SKM-1 (cell line): Measurements from ENCODE around the gene TARBP2.
"Not testable (repeated sequence)": the region's sequence is repeated elsewhere in the genome, so short reads cannot be mapped to it uniquely, and the experiment has no call there.

ENCODE experiments used
- DNase-seq: peaks from one replicate; lab custom pipeline; 2025; ENCODE audit not compliant: unreplicated experiment; lab: John Stamatoyannopoulos, UW

The TARBP2 gene

DNA sequence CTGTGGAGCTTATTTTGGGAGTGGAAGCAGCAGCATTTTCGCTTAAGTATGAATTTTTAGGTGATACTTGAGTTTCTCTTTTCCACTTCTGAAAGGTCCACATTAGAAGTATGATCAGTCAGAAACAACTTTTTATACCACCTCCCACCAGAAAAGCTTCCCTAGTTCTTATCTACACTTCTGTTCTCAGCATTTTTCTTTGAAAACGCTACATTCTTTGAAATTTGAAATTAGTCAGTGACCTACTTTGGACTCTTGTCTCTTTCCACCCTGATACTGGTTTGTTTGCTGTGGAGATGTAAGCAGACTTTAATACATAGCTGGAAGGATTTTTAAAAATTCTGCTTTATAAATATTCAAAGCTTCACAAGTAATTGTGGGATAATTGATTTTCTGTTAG lies 27.0 kb upstream of the TARBP2 start:
- no peak for DNase-seq

DNA sequence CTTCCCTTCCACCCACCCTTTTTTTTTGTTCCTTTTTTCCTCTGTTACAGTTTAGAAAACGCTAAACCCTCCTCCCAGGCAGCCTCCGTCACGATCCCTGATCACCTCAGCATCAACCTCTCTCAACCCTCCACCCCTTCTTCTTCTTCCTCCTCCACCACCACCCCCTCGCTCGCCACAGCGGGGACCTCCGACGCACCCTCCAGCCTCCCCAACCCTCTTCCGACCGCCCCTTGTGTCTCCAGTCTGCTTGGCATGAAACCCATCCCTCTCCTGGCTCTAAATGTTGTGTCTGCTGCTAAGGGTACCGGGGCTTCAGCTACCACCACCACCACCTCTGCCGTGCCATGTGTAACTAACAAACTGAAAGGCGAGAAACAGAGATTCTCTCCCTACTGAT lies 26.3 kb upstream of the TARBP2 start:
- no peak for DNase-seq

DNA sequence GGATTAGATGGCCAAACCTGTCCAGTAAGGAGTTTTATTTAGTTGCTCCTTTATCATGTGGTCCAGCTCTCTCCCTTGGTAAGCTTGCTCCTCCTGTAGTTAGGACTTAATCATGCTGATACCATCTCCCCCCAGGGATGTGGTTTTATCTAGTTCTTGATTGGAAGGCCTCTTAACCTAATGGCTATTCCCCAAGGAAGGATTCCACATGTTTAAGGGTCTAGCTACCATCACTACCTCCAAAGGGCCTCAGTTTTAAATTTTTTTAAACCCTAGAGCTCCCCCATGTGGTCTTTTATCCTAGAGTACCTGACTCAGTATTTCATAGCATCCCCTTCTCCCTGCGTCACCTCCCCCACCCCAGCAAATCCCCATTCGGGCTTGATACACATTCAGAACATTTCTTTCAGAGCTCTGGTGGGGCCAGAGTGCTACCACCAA lies 24.3 kb upstream of the TARBP2 start:
- no peak for DNase-seq

DNA sequence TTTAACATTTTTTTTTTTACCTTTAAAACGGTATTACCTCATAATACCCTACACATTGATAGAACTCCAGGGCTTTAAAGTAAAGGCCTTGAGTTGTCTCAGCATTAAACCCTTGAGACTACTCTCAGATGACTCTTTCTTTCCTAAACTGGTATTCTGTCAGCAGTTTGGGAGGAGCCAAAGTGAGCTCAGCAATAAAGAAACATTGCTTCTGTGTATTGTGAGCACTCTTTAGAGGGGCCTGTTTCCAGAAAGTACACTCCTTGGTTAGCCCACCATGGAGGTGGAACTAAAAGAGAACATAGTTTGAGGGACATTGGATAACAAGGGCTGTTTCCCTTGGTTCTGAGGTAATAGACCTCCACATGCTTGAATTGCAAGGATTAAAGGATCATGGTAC lies 22.2 kb upstream of the TARBP2 start:
- DNase-seq: no peak

DNA sequence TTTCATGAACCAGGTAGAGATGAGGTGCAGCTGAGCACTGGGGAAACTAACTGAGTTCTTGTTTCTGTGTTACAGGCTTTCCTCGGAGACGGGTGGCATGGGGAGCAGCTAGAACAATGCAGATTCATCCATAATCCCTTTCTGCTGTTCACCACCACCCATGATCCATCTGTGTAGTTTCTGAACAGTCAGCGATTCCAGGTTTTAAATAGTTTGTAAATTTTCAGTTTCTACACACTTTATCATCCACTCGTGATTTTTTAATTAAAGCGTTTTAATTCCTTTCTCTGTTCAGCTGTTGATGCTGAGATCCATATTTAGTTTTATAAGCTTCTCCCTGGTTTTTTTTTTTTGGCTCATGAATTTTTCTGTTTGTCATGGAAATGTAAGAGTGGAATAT lies 21.8 kb upstream of the TARBP2 start:
- no peak for DNase-seq

DNA sequence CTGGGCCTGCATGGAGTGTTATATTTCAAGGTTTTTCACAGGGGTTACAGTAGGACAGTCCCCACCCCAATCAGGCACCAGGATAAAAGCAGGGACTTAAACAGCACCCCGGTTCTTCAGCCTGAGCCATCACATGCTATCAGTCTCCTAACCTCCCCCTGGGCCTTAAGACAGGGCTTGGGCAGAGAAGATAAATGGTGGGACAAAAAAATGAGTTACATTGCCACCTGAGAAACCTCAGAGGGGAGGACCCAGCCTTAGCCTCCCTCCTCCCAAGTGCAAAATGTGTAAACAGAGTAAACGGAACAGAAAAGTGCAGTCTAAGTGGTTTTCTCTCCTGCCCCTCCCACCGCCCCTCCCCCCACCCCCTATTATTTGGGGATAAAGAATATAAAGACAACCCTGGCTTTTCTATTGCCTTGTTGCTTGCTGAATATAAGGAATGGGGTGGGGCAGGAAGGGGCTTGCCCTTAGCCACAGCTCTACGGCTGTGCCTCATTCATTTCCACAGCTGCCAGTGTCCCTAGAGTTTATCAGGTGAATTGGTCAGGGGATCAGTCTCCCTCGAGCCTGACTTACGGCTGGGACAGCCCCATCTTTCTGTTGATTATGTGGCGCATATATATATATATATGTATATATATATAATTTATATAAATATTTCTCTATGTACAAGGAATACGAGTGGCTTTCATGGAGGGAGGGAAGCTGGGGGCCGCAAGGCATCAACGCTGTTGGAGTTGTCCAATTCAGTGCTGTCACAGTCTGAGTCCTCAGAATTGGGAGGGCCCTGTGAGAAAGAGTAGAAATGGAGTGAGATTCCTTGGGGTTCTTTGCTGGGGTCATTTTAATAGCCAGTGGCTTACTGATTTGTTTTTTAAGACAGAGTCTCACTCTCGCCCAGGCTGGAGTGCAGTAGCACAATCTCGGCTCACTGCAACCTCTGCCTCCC lies 20.3 kb upstream of the TARBP2 start:
- DNase-seq: no peak

DNA sequence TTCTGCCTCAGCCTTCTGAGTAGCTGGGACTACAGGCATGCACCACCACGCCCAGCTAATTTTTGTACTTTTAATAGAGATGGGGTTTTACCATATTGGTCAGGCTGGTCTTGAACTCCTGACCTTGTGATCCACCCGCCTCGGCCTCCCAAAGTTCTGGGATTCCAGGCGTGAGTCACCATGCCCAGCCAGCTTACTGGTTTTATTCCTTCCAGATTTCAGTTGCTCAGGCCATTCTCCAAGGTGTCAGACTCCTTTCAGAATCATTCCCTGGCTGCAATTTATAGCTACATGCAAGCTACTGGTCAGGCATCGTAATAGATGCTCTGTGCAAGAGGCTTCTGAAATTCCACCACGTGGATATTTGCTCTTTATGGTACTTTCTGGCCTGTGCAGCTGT lies 19.6 kb upstream of the TARBP2 start:
- DNase-seq: not testable (repeated sequence)

DNA sequence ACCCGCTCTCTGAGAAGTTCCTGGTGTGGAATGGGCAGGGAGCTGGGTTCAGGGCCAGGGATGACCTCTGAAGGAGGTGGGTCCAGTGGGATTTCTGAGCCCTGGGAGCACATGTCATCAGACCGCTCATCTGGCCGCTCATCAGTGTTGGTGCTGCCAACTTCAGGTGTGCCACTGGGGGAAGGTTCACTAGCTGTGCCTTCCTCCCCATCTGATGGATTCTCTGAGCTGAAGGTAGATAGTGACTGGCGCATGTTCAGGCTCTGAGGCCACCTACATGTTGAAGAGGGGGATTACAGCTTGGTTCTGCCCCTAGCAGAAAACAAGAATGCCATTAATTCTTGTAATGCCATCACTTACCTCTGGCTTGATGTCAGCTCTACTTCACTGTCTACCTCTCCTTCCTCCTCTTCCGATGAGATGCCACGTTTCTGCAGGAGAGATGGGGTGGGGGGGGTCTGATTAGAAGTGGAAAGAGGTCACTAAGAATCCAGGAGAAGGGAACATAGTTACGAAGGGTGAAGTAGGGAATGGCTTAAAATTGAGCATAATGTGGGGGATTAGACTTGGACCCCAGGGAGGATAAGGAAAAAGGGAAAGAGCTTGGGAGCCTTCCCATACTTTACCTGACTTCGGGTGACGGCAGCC lies 19.0 kb upstream of the TARBP2 start:
- no peak for DNase-seq

DNA sequence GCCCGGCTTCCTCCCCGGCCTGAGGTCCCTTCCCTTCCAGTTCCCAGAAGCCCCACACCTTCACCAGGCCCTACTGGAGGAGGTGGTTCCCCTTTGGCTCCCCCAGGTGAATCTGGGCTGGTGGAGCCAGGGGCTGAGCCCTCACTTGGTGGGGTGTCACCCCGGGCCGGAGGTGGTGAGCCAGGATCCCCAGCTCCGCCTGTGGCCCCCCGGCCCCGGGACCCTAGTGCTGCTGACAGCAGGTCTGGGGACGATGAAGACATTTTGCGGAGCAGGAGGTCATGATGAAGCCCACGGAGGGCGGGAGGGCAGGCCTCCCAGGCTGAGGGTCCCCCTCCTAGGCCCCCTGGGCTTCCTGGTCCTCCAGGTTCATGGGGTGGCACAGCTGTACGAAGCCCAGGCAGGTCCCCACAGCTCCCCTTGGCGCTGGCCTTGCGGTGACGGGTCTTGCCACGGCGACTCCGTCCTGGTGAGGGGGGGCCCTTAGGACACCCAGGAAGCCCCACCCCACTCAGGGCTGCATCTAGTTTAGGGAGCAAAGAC lies 18.4 kb upstream of the TARBP2 start:
- no peak for DNase-seq

DNA sequence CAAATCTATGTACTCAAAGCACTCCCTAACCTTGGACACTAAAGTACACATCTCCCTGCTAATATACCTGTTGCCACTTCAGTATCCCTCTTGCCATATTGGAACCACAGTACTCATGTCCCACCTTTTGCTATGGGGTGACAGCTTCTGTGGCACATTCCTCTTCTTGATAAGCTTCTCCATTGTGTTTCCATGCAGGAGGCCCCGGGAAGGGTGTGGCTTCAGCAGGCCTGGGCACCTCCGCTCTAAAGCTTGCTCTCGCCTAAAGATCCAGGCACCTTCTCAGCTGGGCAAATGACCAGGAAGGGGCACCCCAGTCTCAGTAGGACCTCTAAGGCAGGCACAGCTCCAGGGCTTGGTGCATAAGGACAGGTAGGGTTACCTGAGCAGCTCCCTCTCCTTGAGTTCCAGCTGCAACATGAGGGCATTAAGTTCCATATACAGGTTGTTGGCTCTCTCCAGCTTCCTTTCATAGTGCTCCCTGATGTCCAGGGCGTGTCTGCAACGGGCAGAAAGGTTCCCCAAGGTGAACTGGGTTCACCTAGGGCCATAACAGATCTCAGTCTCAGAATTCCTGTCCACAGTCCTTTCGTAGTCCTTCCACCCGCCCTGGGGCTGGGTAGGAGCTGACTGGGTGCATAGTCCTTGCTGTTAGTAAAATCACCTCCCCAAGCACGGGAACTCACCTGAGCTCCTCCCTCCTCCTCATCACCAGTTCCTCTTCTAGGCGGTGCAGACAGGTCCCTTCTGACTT lies 17.7 kb upstream of the TARBP2 start:
- DNase-seq: no peak

DNA sequence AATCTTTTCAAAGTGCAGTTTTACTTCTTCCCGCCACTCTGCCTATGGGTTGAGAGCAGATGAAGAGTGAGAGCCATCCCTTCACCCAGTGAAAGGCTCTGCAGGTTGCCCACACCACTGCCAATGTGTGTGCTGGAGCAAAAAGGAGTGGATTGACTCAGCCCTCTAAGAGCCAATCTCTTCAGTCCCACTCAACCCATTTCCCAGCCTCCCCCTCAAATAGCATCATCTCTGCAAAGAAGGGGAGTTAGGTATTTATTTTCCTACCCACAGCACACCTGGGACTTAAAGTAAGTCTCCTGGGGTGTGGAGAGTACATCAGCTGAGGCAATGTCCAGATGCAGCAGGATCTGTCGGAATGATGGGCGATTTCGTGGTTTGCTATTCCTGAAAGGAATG lies 17.1 kb upstream of the TARBP2 start:
- DNase-seq: no peak

DNA sequence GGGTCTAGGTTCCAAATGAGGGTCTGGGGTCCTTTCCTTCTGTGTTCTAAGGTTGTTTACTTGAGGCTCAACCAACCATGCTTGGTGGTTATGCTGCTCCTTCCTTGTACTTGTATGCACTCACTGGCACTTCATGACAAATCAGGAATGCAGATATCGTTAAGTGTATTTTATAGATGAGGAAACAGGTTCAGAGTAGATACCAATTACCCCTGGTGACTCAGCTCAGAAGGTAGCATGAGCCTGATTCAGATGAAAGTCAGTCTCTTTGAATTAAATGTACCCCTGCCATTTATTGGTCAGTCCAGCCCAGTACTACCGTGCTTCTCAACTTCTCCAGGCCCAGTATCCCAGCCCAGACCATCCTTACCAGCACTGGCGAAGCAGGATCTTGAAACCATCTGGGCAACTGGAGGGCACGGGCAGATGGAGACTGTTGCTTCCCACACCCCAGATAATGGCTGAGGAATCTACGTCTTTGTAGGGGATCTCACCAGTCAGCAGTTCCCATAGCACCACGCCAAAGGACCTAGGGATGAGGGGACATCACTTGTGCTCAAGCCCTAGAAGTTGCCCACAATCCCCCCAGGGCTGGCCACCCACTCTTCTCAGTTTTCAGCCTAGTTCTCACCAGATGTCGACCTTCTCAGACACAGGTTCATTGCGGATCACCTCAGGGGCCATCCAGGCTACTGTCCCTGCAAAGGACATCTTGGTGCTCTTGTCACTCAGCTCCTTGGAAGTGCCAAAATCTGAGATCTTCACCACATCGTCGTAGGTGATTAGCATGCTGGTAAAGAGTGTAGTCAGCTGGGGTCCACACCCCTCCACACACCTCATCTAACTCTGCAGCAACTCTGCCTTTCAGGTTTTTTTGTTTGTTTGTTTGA lies 16.2 kb upstream of the TARBP2 start:
- no peak for DNase-seq

DNA sequence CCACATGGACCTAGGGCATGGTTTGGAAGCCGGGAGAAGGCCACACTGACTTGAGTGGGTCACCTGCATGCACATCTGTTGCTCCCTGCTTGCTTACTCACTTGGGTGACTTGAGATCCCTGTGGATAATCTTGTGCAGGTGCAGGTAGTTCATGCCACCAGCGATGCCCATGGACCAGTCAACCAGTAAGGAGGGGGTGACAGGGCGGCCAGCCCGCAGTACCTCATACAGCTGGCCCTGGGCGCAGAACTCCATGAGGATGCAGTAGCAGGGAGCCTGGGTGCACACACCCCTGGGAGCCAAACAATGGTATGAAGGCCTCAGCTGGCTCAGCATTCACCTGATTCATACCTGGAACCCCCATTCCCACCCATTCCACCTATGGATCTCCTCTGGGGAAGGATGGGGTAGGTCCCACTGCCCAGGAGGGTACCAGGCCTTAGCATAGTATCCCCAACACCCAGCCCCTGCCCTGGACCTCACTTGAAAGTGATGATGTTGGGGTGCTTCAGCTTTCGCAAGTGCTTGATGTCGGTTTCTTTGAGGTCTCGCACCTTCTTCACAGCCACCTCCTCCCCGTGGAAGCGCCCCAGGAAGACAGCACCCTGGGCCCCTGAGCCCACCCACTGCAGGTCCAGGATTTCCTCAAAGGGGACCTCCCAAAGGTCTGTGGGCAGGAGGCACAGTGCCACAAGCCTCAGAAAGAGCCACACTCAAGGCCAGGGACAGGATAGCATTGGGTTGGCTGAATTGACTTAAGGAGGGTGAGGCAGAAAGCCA lies 14.9 kb upstream of the TARBP2 start:
- DNase-seq: no peak

DNA sequence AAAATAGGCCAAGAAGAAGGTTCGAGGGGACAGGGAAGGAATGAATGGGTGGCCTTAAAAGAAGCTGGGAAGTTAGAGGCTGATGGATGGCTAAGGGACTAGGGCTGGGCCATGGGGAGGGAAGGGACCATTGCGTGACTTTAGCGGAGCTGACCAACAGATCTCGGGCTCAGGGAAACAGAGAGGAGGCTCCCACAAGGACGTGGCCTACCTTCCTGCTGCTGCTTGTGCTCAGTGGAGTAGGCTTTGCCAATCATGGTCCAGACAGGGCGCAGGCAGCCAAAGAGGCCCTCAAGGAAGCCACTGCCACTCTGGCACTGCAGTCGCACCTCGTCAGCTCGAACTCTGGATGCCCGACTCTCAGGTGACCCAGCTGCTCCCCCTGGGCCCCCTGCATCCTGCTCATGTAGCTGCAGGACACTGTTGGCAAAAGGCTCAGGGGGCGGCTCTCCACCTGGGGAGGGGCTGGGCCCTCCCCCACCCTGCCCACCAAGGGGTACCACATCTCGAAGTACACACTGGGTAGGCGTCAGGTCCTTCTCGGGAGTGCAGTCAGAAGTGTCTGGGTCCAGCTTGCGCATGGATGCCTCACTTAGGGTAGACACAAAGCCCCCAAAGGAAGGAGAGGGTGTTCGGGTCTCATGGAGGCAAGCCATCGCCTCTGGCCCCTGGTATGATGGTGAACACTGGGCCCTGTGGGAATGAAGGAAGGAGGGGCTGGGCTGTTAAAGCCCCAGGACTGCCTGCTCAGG lies 14.2 kb upstream of the TARBP2 start:
- DNase-seq: no peak

DNA sequence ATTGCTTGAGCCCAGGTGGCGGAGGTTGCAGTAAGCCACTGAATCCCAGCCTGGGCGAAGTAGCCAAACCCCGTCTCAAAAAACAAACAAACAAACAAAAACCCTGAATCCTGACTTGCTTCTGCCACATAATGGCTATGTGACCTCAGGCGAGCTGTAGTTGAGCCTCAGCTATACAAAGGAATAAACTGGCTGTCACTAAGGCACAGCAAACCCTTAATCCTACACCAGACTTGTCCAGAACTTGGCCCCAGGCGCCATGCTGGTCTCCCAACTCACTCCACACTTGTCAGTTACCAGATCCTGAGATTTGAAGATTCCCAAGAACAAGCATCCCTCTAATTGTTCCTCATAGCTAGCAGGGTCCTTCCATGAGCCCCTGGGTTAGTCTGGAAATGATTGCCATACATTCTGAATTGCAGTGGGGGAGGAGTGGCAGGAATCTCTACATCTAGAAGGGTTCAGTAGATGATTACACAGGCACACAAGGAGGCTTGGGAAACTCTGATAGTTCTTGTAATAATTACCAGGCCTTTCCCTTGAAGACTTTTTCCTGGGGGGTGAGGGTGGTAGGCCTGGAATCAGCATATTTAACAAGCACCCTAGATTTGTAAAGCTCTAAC lies 11.7 kb upstream of the TARBP2 start:
- DNase-seq: no peak

DNA sequence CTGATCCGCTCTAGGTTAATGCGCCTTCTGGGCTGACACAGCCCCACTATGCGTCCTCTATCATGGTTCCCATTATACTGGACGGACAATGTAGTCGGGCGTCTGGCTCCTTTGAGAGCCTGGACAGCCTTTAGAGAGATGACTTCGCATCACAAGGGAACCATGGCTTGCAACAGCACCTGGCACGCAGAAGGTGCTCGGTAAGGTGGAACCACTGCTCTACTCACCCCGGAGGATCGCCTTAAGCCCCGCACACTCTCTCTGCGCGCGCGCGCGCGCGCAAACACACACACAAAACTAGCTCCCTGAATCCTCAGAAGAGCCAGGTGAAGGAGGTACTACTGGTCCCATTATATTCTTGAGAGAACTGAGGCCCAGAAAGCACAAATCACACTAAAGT lies 8.9 kb upstream of the TARBP2 start:
- no peak for DNase-seq

DNA sequence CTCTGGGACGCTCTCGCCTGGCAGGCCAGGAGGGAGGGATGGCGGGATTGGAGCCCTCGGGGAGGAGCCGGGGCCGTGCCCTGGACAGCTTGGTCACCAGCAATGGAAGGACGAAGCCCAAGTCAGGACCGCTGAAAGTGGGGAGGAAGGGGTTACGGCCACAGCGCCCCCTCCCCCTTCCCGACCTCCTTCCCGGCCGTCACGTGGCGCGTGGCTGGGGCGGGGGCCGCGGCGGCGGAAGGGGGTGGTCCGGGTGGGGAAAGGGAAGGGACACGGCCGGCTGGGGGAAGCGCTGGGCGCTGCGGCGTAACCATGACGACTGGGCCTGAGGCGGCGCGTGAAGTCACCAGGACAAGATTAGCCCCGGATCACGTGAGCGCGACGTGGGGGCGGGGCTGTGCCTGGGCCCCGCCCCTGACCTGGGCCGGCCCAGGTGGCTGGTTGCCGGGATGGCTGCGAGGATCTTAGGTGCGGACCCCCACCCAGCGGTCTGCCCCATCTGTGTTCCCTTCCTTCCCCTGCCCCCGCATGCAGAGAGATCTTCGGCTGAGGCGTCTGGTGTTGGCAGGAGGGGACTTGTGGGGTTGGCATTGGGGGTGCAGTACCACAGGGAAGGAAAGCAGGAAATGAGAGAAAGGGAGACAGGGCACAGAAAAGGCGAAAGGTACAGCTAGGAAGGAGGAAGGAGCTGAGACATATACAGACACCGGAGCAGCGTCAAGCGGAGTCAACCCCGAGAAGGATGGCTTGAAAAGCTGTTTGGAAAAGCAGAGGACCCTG lies 8.1 kb upstream of the TARBP2 start:
- DNase-seq: no peak
